ENCODE data around the gene GUCA2A.

The GUCA2A gene

GRCh38 chr1:42152907-42153600, 11.5 kb downstream of the GUCA2A start, which contains the start of gene GUCA2B:
Gene GUCA2B (plus strand): TSS chr1:42153410. CDS start chr1:42153451, 41 bp downstream.
- DNase-seq = no peak

GRCh38 chr1:42152119-42152518, 12.4 kb downstream of the GUCA2A start:
- DNase-seq = no peak

- DNase-seq = peak; percentile 49 to 60 (median 53)
Observed at GRCh38 chr1:42150651-42151050, 13.9 kb downstream of the GUCA2A start.

- no peak for DNase-seq
Observed at GRCh38 chr1:42148166-42148565, 16.4 kb downstream of the GUCA2A start.

GRCh38 chr1:42146626-42147320, 17.8 kb downstream of the GUCA2A start:
- peak; percentile 62 to 77 (median 65) for DNase-seq

GRCh38 chr1:42145764-42146625, 18.6 kb downstream of the GUCA2A start:
- DNase-seq = no peak

GRCh38 chr1:42145389-42145716, 19.2 kb downstream of the GUCA2A start:
- DNase-seq = peak; percentile 26 to 38 (median 32)

GRCh38 chr1:42144711-42145388, 19.7 kb downstream of the GUCA2A start:
- DNase-seq = no peak

GRCh38 chr1:42143896-42144710, 20.4 kb downstream of the GUCA2A start:
- DNase-seq = no peak

GRCh38 chr1:42142894-42143675, 21.5 kb downstream of the GUCA2A start:
- peak in 2 of 3 donors; percentile 15 to 22 for DNase-seq

GRCh38 chr1:42141978-42142377, 22.6 kb downstream of the GUCA2A start:
- no peak for DNase-seq

GRCh38 chr1:42140191-42140590, 24.4 kb downstream of the GUCA2A start:
- no peak for DNase-seq

- DNase-seq = peak in 1 of 3 donors; percentile 17
Observed at GRCh38 chr1:42139444-42139843, 25.1 kb downstream of the GUCA2A start.

- peak; percentile 44 to 51 (median 48) for DNase-seq
Observed at GRCh38 chr1:42138586-42138985, 26.0 kb downstream of the GUCA2A start.

GRCh38 chr1:42137766-42138165, 26.8 kb downstream of the GUCA2A start:
- no peak for DNase-seq

GRCh38 chr1:42136466-42136865, 28.1 kb downstream of the GUCA2A start:
- DNase-seq = peak in 1 of 3 donors; percentile 6

- no peak for DNase-seq
Observed at GRCh38 chr1:42135426-42135825, 29.1 kb downstream of the GUCA2A start.

GRCh38 chr1:42133809-42134526, 30.6 kb downstream of the GUCA2A start:
- DNase-seq = no peak

- DNase-seq = no peak
Observed at GRCh38 chr1:42133390-42133789, 31.2 kb downstream of the GUCA2A start.

GRCh38 chr1:42130061-42130660, 34.4 kb downstream of the GUCA2A start:
- no peak for DNase-seq

All from suppressor macrophage treated with lipopolysaccharide for 1 hour (primary cell).